Prostate gland (tissue), 2 donors: ENCODE data around the gene CSRP2. TPM values are rescaled to one million over a fixed set of nuclear protein-coding genes. Genes with fewer than 3 reads are reported as not detected.

Source experiments
- DNase-seq: peaks from one replicate; pipeline ENCODE4 v3.0.0-alpha.2; 2019; ENCODE audit warnings: low spot score
- H3K27ac ChIP-seq, 2 donors: fragments of 200-600 bp; sonication (generic); 2 replicates each; pipeline ENCODE4 v1.5.1; 2017 to 2019
- H3K27me3 ChIP-seq: fragments of 200-600 bp; sonication (generic); replicated peaks from 2 replicates; pipeline ENCODE4 v1.5.1; 2019; ENCODE audit not compliant: insufficient read depth
- H3K36me3 ChIP-seq, 2 donors: fragments of 200-600 bp; sonication (generic); 1 replicate in 1 of 2; 2 replicates in 1 of 2; pipeline versions ENCODE4 v1.5.1 to v1.8.1; 2017 to 2019
- H3K4me1 ChIP-seq: fragments of 200-600 bp; sonication (generic); replicated peaks from 2 replicates; pipeline ENCODE4 v1.5.1; 2019
- H3K4me3 ChIP-seq, 2 donors: fragments of 200-600 bp; sonication (generic); 2 replicates each; pipeline ENCODE4 v1.5.1; 2017 to 2019
- H3K9me3 ChIP-seq: fragments of 200-600 bp; sonication (generic); 2 replicates; pipeline ENCODE4 v1.5.1; 2017
- POLR2A ChIP-seq: fragments of 450-650 bp; IDR thresholded peaks from one replicate; pipeline ENCODE4 v1.6.1; 2016; ENCODE audit warnings: antibody characterized with exemption, mild to moderate bottlenecking
- POLR2AphosphoS5 ChIP-seq: sonication (generic); formaldehyde crosslinking; IDR thresholded peaks from one replicate; pipeline ENCODE4 v1.6.1; 2017; ENCODE audit warnings: antibody characterized with exemption
- WGBS: methylation state at CpG from one replicate; pipeline ENCODE4 v1.1.5; 2018; 5-methylcytosine and 5-hydroxymethylcytosine counted together
- intact Hi-C: fragments of 100-400 bp; cut with DNase I; formaldehyde crosslinking; loops from one replicate; pipeline ENCODE4 v1.14.2; 2022
- total RNA-seq, 2 donors: library from RNA; depleted of rRNA; stranded (reverse); fragments of >200 nt; gene quantifications; one replicate each; pipeline ENCODE4 v1.1.0, GENCODE V29; 2016
- TF ChIP-seq, protein P1 (sequence below), 4 experiments: fragments of 200-600 bp in 2 of 4; fragments of 450-650 bp in 2 of 4; sonication (generic) in 2 of 4; IDR thresholded peaks; 1 replicate in 3 of 4; 2 replicates in 1 of 4; pipeline ENCODE4 v1.5.1; 2016 to 2019; ENCODE audit warnings: antibody characterized with exemption in 4 of 4, mild to moderate bottlenecking in 2 of 4, moderate library complexity in 2 of 4

Gene CSRP2
- total RNA-seq, 2 donors from 2014 or later: 31.0 to 98.6 TPM

DNA sequence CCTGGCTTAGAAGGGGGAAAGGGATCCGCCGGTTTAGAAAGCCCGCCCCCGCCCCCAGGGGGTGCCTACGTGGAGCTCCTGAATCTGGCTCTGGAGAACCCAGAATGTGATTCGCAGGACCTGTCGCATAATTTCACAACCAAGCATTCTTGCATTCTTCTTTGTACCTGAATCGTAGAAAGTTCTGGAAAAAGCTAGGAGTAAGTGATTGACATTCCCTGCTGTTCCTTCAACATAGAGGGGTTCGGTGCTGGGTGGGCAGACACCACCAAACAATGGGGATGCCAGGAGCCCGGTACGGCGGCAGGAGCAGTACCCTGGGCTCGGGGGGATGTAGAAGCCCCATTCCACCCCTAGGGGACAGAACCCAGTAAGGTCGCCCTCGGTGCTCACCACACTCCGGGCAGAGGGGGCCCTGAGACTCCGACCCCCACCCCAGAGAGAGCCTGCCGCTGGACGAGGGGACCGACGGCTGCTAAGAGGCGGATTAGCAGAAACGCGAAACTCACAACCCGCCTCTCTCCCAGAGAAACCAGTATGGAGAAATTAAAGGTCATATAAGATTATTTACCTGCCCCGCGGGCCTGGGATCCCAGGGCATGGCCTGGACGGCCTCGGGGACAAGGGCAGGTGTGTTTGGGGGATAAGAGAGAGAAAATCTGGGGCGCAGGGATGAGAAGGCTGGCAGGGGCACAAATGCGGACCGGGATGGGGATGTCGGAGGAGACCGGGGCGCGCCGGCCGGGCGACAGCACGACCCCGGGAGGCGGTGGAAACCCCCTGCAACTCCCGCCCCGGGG is 520 bp downstream of the CSRP2 start:
- Histone ChIP-seq H3K27ac (peak overlapping the region; percentile 80 to 91), H3K4me1 (peaks cover 7% of the 10 kb centered on the region), H3K36me3 (no peaks in the 10 kb centered on the region), H3K27me3 (no peaks in the 10 kb centered on the region), H3K9me3 (no peaks in the 10 kb centered on the region), H3K4me3 (peak overlapping the region; percentile 61 to 70)
- intact Hi-C loops: loop anchor here (5.0 kb wide), 1 partner anchor 56 kb away; no protein-coding TSS in a partner anchor
- TF ChIP-seq, protein P1, sequence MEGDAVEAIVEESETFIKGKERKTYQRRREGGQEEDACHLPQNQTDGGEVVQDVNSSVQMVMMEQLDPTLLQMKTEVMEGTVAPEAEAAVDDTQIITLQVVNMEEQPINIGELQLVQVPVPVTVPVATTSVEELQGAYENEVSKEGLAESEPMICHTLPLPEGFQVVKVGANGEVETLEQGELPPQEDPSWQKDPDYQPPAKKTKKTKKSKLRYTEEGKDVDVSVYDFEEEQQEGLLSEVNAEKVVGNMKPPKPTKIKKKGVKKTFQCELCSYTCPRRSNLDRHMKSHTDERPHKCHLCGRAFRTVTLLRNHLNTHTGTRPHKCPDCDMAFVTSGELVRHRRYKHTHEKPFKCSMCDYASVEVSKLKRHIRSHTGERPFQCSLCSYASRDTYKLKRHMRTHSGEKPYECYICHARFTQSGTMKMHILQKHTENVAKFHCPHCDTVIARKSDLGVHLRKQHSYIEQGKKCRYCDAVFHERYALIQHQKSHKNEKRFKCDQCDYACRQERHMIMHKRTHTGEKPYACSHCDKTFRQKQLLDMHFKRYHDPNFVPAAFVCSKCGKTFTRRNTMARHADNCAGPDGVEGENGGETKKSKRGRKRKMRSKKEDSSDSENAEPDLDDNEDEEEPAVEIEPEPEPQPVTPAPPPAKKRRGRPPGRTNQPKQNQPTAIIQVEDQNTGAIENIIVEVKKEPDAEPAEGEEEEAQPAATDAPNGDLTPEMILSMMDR (IDR thresholded peaks at IDR 0.05): no peak
- TF ChIP-seq POLR2AphosphoS5: no peak
- TF ChIP-seq POLR2A: no peak
- 1% methylated on average over 44 of the region's 44 CpGs for WGBS
- peak; percentile 32 for DNase-seq

DNA sequence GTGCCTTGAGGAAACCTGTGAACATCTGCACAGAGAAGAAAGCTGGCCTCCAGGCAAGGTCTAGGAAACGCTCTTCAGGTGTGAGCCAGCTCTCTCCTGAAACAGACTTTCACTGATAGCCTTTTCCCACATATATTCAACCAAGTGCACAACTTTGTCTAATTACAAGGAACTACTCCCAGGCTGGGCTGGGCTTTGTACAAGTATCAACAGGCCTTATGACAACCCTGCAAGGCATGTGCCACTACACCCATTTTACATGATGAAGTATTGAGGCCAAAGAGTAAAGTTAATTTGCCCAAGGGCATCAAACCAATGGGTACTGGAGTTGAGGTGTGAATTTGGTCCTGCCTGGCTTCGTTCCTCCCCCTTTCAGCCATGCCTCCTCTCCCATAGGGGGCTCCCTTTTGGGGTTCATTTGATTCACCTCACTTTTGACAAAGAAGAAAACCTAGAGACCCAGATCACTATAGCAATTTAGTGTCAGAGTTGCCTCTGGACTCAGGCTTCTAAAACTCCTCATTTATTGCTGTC is 2.1 kb downstream of the CSRP2 start:
- TF ChIP-seq, protein P1 (IDR thresholded peaks at IDR 0.05): no peak
- TF ChIP-seq POLR2A: no peak
- TF ChIP-seq POLR2AphosphoS5: no peak
- H3K4me1 ChIP-seq: peaks cover 7% of the 10 kb centered on the region
- 84% methylated on average over 2 of the region's 2 CpGs for WGBS
- intact Hi-C loops: loop anchor here (5.0 kb wide), 1 partner anchor 54 kb away; no protein-coding TSS in a partner anchor
- no peaks in the 10 kb centered on the region for H3K27me3 ChIP-seq
- no peaks in the 10 kb centered on the region for H3K36me3 ChIP-seq
- no peaks in the 10 kb centered on the region for H3K9me3 ChIP-seq
- no peak overlapping the region for H3K27ac ChIP-seq
- DNase-seq: no peak
- H3K4me3 ChIP-seq: no peak overlapping the region

DNA sequence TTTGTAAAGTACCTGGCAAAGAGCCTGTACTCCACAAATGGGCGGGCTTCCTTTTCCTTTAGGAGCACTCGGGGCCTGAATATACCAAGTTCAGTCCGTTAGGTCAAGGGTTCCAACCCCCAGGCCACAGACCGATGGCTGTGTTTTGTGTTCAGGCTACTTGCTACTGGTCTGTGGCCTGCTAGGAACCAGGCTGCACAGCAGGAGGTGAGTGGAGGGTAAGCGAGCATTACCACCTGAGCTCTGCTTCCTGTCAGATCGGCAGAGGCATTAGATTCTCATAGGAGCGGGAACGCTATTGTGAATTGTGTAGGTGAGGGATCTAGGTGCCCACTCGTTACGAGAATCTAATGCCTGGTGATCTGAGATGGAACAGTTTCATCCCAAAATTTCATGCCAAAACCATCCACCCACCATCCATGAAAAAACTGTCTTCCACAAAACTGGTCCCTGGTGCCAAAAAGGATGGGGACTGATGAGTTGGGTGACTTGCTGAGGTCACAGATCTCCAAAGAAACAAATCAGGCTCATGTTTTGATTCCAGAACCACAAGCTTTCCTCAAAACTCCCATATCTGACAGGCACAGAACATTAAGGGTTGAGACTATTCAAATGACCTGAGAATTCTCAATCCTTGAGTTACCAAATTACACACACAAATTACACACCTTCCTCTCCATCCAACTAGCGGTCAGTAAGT is 4.2 kb downstream of the CSRP2 start:
- H3K27ac ChIP-seq: no peak overlapping the region
- WGBS: 76% methylated on average over 11 of the region's 11 CpGs
- no peaks in the 10 kb centered on the region for H3K36me3 ChIP-seq
- H3K4me3 ChIP-seq: no peak overlapping the region
- H3K4me1 ChIP-seq: peaks cover under 1% of the 10 kb centered on the region
- no peaks in the 10 kb centered on the region for H3K9me3 ChIP-seq
- no peak for DNase-seq
- no peaks in the 10 kb centered on the region for H3K27me3 ChIP-seq
- intact Hi-C loops: loop anchor here (5.0 kb wide), 1 partner anchor 52 kb away; no protein-coding TSS in a partner anchor
- TF ChIP-seq POLR2A: no peak
- TF ChIP-seq, protein P1 (IDR thresholded peaks at IDR 0.05): no peak
- no peak for TF ChIP-seq POLR2AphosphoS5

DNA sequence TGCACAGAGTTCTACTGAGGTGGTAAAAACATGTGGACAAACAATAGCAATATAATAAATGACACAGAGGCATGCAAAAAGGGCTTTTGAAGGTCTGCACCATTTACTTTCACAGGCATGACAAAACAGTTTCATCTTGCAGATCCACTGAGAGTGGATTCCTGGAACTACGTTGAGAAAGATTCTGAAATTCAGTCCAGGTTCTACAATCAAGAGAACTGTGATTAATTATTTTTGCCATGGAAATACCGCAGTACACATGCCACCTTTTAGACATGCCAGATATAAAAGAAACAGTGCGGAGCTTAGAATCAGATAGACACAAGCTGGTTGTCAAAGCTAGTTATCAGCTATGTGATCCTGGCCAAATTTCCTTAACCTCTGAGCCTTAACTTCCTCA is 4.8 kb downstream of the CSRP2 start:
- WGBS: 18% methylated on average over 3 of the region's 3 CpGs
- H3K27ac ChIP-seq: no peak overlapping the region
- TF ChIP-seq POLR2A (no peak), POLR2AphosphoS5 (no peak)
- TF ChIP-seq, protein P1 (IDR thresholded peaks at IDR 0.05): no peak

More for the DNA sequence above, 4.8 kb downstream of the CSRP2 start:
- Histone ChIP-seq H3K27me3 (no peaks in the 10 kb centered on the region), H3K36me3 (no peaks in the 10 kb centered on the region), H3K9me3 (no peaks in the 10 kb centered on the region), H3K4me1 (no peaks in the 10 kb centered on the region), H3K4me3 (no peak overlapping the region)
- intact Hi-C loops: no loop called here
- no peak for DNase-seq
